ENCODE results near the gene POGK. TPM values are rescaled to one million over a fixed set of nuclear protein-coding genes. Genes with fewer than 3 reads are reported as not detected.
A peak's percentile ranks its signal among the peaks of the same experiment; 100 is the strongest.

POGK gene
- total and polyA plus RNA-seq, 10 of the 15 experiments (the other 5 are each of a cell fraction or from before 2014, with no cell fraction given): 5.3 to 34.6 (median 18.7) TPM

DNA sequence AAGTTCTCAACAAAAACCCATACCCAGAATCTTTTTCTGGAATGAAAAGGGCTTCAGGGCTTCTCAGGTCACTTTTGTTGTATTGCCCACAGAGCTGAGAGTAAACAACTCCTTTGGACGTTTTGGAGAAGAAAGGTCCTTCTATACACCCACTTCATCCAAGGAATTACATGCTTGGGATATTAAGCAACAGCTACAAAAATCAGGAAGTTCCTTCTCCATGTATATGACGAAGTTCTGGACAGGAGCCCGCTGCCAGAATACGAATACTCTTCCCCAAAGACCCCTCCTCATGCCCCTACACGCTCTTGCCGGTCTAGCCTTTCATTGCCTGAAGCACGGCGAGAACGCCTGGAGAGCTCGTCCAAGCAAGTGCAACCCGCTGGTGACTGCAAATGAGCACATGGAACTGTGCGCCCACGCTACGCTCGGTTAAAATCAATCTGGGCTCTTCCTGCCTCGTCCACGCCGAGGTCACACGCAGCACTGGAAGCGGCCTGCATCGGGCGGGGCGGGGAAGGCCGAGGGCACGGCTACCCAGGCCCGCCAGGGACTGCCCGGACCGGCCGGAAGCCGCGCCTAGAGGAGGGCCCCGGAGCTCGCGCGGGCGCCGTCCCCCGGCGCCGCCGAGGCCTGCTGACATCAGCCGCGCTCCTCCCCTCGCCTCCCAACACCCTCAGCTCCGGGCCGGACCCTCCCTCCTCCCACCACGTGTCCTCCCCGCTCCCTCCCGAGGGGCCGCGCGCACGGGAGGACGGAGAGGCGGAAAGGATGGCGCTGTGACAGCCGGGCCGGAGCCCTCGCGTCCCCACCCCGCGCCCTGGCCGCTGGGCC is at the start of gene POGK (continued):
- TF ChIP-seq, protein P1, sequence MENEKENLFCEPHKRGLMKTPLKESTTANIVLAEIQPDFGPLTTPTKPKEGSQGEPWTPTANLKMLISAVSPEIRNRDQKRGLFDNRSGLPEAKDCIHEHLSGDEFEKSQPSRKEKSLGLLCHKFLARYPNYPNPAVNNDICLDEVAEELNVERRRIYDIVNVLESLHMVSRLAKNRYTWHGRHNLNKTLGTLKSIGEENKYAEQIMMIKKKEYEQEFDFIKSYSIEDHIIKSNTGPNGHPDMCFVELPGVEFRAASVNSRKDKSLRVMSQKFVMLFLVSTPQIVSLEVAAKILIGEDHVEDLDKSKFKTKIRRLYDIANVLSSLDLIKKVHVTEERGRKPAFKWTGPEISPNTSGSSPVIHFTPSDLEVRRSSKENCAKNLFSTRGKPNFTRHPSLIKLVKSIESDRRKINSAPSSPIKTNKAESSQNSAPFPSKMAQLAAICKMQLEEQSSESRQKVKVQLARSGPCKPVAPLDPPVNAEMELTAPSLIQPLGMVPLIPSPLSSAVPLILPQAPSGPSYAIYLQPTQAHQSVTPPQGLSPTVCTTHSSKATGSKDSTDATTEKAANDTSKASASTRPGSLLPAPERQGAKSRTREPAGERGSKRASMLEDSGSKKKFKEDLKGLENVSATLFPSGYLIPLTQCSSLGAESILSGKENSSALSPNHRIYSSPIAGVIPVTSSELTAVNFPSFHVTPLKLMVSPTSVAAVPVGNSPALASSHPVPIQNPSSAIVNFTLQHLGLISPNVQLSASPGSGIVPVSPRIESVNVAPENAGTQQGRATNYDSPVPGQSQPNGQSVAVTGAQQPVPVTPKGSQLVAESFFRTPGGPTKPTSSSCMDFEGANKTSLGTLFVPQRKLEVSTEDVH (IDR thresholded peaks at IDR 0.05; ENCODE audit: low read depth, partially characterized antibody): no peak
- TF ChIP-seq CEBPB (IDR thresholded peaks at IDR 0.05; ENCODE audit: borderline replicate concordance in 1 of 2, low read depth in 2 of 2, low read length in 2 of 2): no peak
- TF ChIP-seq ZNF274 (IDR thresholded peaks at IDR 0.05; ENCODE audit: insufficient read depth, insufficient read length): no peak
- peak; percentile 84 for TF ChIP-seq PML (IDR thresholded peaks at IDR 0.05; ENCODE audit: low read length)
- TF ChIP-seq, protein P2, sequence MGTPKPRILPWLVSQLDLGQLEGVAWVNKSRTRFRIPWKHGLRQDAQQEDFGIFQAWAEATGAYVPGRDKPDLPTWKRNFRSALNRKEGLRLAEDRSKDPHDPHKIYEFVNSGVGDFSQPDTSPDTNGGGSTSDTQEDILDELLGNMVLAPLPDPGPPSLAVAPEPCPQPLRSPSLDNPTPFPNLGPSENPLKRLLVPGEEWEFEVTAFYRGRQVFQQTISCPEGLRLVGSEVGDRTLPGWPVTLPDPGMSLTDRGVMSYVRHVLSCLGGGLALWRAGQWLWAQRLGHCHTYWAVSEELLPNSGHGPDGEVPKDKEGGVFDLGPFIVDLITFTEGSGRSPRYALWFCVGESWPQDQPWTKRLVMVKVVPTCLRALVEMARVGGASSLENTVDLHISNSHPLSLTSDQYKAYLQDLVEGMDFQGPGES (IDR thresholded peaks at IDR 0.05): no peak
- TF ChIP-seq BHLHE40 (IDR thresholded peaks at IDR 0.05; ENCODE audit: borderline replicate concordance in 1 of 2, low read depth in 2 of 2, low read length in 1 of 2): peak in 1 of 2 experiments; percentile 90
- TF ChIP-seq, protein P3, sequence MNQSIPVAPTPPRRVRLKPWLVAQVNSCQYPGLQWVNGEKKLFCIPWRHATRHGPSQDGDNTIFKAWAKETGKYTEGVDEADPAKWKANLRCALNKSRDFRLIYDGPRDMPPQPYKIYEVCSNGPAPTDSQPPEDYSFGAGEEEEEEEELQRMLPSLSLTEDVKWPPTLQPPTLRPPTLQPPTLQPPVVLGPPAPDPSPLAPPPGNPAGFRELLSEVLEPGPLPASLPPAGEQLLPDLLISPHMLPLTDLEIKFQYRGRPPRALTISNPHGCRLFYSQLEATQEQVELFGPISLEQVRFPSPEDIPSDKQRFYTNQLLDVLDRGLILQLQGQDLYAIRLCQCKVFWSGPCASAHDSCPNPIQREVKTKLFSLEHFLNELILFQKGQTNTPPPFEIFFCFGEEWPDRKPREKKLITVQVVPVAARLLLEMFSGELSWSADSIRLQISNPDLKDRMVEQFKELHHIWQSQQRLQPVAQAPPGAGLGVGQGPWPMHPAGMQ (IDR thresholded peaks at IDR 0.05; ENCODE audit: borderline replicate concordance): no peak
- no peak for TF ChIP-seq RCOR1 (conservative IDR thresholded peaks at IDR 0.05; ENCODE audit: low read depth, low read length)
- no peak for TF ChIP-seq CHD4 (IDR thresholded peaks at IDR 0.05)
- TF ChIP-seq ZNF217 (IDR thresholded peaks at IDR 0.05): no peak; the same call in 1 of the 2 replicates
- no peak for TF ChIP-seq FOXM1 (IDR thresholded peaks at IDR 0.05; ENCODE audit: low read depth, low read length)
- TF ChIP-seq LARP7 (IDR thresholded peaks at IDR 0.05): peak; percentile 83; the same call in 1 of the 2 replicates
- TF ChIP-seq POLR2AphosphoS5 (IDR thresholded peaks at IDR 0.05; ENCODE audit: low read length): peak; percentile 86
- peak; percentile 27; the same call in 1 of the 2 replicates for TF ChIP-seq RAD51 (IDR thresholded peaks at IDR 0.05)
- TF ChIP-seq RBBP5 (conservative IDR thresholded peaks at IDR 0.05): no peak
- TF ChIP-seq MYB (IDR thresholded peaks at IDR 0.05; ENCODE audit: borderline replicate concordance, low read depth, low read length): no peak
- no peak for TF ChIP-seq NR2C2 (IDR thresholded peaks at IDR 0.05; ENCODE audit: borderline replicate concordance, control insufficient read depth, insufficient read length, low read depth)
- no peak for TF ChIP-seq KAT2A (conservative IDR thresholded peaks at IDR 0.05; ENCODE audit: control insufficient read depth, low read depth, low read length)
- TF ChIP-seq BMI1 (IDR thresholded peaks at IDR 0.05; ENCODE audit: borderline replicate concordance): no peak
- TF ChIP-seq ESRRA (IDR thresholded peaks at IDR 0.05; ENCODE audit: low read length): 0 out of 2 replicates have a peak, but pooled peaks have one; percentile 35
- no peak; the same call in 1 of the 2 replicates for TF ChIP-seq STAT1 (conservative IDR thresholded peaks at IDR 0.05)
- TF ChIP-seq, protein P4, sequence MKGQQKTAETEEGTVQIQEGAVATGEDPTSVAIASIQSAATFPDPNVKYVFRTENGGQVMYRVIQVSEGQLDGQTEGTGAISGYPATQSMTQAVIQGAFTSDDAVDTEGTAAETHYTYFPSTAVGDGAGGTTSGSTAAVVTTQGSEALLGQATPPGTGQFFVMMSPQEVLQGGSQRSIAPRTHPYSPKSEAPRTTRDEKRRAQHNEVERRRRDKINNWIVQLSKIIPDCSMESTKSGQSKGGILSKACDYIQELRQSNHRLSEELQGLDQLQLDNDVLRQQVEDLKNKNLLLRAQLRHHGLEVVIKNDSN (IDR thresholded peaks at IDR 0.05; ENCODE audit: borderline replicate concordance, extremely low read length, insufficient read depth, low read depth, low read length): peak; percentile 90
